GM23248 (cell line): ENCODE data around the gene SNTG2.

Experiments
- EZH2 ChIP-seq: fragments of 200-600 bp; sonication (generic); IDR thresholded peaks from 2 replicates; pipeline ENCODE4 v1.6.1; 2018; ENCODE audit warnings: antibody characterized with exemption, mild to moderate bottlenecking; ENCODE audit not compliant: insufficient read depth, poor library complexity, severe bottlenecking
- EZH2phosphoT487 ChIP-seq: fragments of 200-600 bp; sonication (generic); IDR thresholded peaks from 2 replicates; pipeline ENCODE4 v1.6.1; 2018; ENCODE audit warnings: antibody characterized with exemption, moderate library complexity, mild to moderate bottlenecking, low read depth; ENCODE audit not compliant: insufficient read depth

DNA sequence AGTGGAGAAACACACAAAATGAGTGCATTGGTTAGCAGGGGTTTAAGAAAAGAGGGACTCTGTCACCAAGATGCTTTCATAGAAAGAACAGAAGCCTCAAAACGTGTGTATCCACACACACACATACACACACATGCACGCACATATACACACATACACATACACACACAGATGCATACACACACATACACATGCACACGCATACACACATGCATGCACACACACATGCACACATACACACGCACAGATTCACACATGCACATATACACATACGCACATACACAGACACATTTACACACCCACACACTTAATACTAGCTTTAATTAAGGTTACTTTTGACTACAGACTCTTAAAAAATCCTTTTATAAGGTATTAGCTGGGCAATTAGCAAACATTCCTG, 378.0 kb downstream of the SNTG2 start:
- no peak for TF ChIP-seq EZH2
- no peak for TF ChIP-seq EZH2phosphoT487
